Measurements from ENCODE around the gene ATP2A1.

DNA sequence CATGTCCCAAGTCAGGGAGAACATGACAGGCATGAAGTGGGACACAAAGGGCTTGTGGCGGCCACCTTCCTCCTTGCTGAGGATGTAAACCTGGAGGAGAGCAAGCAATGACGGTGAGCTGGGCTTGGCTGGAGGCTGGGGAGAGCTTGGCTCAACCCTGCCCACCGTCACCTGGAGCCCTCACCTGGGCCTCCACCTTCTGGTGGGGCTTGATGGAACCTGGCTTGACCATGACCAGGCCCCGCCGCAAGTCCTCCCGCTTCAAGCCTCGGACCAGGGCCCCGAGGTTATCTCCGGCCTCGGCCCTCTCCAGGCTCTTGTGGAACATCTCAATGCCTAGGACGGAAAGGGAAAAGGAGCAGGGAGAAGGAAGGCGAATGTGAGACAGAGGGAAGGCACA is 34.5 kb upstream of the ATP2A1 start:
- TF ChIP-seq, protein P1, sequence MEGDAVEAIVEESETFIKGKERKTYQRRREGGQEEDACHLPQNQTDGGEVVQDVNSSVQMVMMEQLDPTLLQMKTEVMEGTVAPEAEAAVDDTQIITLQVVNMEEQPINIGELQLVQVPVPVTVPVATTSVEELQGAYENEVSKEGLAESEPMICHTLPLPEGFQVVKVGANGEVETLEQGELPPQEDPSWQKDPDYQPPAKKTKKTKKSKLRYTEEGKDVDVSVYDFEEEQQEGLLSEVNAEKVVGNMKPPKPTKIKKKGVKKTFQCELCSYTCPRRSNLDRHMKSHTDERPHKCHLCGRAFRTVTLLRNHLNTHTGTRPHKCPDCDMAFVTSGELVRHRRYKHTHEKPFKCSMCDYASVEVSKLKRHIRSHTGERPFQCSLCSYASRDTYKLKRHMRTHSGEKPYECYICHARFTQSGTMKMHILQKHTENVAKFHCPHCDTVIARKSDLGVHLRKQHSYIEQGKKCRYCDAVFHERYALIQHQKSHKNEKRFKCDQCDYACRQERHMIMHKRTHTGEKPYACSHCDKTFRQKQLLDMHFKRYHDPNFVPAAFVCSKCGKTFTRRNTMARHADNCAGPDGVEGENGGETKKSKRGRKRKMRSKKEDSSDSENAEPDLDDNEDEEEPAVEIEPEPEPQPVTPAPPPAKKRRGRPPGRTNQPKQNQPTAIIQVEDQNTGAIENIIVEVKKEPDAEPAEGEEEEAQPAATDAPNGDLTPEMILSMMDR (conservative IDR thresholded peaks at IDR 0.05) = no peak
- no peak for TF ChIP-seq EZH2 (IDR thresholded peaks at IDR 0.05; ENCODE audit: low read depth)
